ENCODE results near the gene ADAR. TPM values are rescaled to one million over a fixed set of nuclear protein-coding genes. Genes with fewer than 3 reads are reported as not detected.

ADAR gene
- total and polyA plus RNA-seq, 7 donors: 21.0 to 103 (median 67.8) TPM

DNA sequence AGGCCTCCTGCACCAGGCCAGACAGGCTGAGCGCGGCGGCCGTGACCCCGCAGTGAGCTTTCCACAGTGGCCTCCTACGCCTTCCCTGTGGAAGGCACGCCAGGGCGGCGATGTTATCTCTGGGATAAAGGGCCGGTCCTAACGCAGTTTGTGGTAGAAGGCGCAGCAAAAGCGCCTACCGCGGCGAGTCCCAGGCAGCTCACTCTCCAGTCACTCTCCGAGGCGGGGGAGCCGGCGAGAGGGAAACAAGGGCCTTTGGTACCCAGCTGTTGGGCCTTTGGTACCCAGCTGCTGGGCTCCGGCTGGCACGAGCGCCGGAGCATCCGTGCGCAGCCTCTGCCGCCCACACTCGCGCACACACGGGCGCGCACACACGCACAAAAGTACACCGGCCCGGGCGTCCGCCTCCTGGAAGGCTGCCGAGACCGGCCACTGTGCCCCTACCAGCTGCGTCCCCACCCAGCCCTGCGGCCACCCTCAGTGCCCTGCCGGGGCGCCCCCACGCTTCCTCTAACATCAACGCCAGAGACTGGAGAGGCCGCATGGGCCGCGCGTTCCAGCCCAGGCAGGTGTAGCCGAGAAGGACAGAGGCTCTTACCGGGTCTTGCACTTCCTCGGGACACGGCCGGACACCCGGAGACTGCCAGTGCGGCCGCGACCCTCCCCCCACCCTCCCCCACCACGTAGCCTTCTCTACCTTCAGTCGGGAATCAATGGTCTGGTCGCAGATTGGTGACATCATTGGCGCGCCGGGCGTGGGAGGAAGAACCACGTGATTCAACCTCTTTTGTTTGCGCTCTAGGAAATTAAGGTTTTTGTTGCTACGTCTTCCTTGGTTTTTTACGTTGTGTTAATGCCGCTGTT is 19.5 kb upstream of the ADAR start:
- H3K4me1 ChIP-seq: peaks cover 0 to 22% (median 12%) of the 10 kb centered on the region in 4 donors
- peak; percentile 93 for DNase-seq
- 1% methylated on average over 70 of the region's 70 CpGs for WGBS, 2 donors
- H3K27me3 ChIP-seq: no peaks in the 10 kb centered on the region
- peak overlapping the region; percentile 60 to 96 (median 82) for H3K4me3 ChIP-seq
- peak overlapping the region; percentile 84 to 93 (median 92) for H3K27ac ChIP-seq
- no peaks in the 10 kb centered on the region for H3K9me3 ChIP-seq
- intact Hi-C loops (cut with DNase I): loop anchor here (1.0 to 2.0 kb wide), 2 partner anchors 18 to 69 kb away; partner anchors contain the start of gene UBE2Q1
- no peaks in the 10 kb centered on the region for H3K36me3 ChIP-seq
- TF ChIP-seq EP300 (IDR thresholded peaks at IDR 0.05): no peak
- TF ChIP-seq, protein P1, sequence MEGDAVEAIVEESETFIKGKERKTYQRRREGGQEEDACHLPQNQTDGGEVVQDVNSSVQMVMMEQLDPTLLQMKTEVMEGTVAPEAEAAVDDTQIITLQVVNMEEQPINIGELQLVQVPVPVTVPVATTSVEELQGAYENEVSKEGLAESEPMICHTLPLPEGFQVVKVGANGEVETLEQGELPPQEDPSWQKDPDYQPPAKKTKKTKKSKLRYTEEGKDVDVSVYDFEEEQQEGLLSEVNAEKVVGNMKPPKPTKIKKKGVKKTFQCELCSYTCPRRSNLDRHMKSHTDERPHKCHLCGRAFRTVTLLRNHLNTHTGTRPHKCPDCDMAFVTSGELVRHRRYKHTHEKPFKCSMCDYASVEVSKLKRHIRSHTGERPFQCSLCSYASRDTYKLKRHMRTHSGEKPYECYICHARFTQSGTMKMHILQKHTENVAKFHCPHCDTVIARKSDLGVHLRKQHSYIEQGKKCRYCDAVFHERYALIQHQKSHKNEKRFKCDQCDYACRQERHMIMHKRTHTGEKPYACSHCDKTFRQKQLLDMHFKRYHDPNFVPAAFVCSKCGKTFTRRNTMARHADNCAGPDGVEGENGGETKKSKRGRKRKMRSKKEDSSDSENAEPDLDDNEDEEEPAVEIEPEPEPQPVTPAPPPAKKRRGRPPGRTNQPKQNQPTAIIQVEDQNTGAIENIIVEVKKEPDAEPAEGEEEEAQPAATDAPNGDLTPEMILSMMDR (IDR thresholded peaks at IDR 0.05): no peak
- peak; percentile 23 to 70 (median 61) for TF ChIP-seq POLR2AphosphoS5 (IDR thresholded peaks at IDR 0.05)
- no peak for TF ChIP-seq POLR2A (IDR thresholded peaks at IDR 0.05)

DNA sequence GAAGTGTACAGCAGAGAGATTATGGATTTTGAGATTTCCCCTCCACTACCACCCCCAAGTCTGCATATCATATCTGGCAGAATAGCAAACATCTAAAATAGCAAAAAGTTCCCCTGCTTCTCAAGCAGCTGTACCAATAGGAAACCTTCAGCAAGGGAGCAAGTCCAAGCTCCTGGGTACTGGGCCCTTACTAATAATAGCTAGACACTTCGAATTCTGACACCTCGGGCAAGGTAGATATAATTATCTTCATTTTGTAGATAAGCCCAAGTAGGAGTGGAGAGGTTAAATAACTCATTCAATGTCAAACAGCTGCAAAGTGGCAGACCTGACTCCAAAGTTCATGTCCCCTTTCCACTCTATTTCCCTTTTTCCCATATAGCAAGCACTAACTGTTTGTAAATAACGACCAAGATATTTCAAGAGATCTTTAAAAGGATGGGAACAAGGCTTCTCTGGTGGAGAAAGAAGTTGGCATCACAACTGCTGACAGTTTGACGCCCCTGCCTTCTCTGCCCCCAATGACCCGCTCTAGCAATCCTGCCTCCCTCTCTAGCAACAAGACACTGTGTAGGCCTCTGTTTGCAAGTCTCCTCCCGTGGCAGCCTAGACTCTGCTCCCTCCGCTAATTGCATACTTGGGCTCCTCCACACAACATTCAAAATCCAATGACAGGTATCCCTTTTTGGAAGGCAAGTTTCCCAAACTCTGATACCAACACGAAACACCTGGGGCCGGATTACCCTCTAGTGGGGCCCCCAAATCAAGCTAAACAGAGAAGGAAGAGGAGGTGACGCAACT is 18.7 kb upstream of the ADAR start:
- no peak for TF ChIP-seq POLR2AphosphoS5 (IDR thresholded peaks at IDR 0.05)
- TF ChIP-seq, protein P1 (IDR thresholded peaks at IDR 0.05): no peak
- no peak for TF ChIP-seq POLR2A (IDR thresholded peaks at IDR 0.05)
- no peak for TF ChIP-seq EP300 (IDR thresholded peaks at IDR 0.05)
- 21 to 23% methylated on average over 10 of the region's 10 CpGs for WGBS, 2 donors
- Histone ChIP-seq H3K36me3 (no peaks in the 10 kb centered on the region), H3K9me3 (no peaks in the 10 kb centered on the region), H3K27me3 (no peaks in the 10 kb centered on the region), H3K4me1 (peaks cover 0 to 22% (median 12%) of the 10 kb centered on the region in 4 donors), H3K4me3 (peak overlapping the region; percentile 60 to 96 (median 82)), H3K27ac (peak overlapping the region; percentile 84 to 93 (median 92))
- intact Hi-C loops (cut with DNase I): loop anchor here (1.0 to 2.0 kb wide), 2 partner anchors 17 to 68 kb away; partner anchors contain the start of gene UBE2Q1
- no peak for DNase-seq

GRCh38 chr1:154624746-154625643 is 17.0 kb upstream of the ADAR start:
- H3K36me3 ChIP-seq: no peaks in the 10 kb centered on the region
- no peak overlapping the region for H3K4me3 ChIP-seq
- intact Hi-C loops (cut with DNase I): no loop called here
- DNase-seq: no peak
- WGBS, 2 donors: 93 to 95% methylated on average over 8 of the region's 8 CpGs
- H3K9me3 ChIP-seq: no peaks in the 10 kb centered on the region
- TF ChIP-seq POLR2A (IDR thresholded peaks at IDR 0.05): no peak
- no peak for TF ChIP-seq EP300 (IDR thresholded peaks at IDR 0.05)
- no peak for TF ChIP-seq POLR2AphosphoS5 (IDR thresholded peaks at IDR 0.05)
- TF ChIP-seq, protein P1 (IDR thresholded peaks at IDR 0.05): no peak
- H3K27me3 ChIP-seq: no peaks in the 10 kb centered on the region
- no peak overlapping the region for H3K27ac ChIP-seq
- H3K4me1 ChIP-seq: peaks cover 0 to 22% (median 12%) of the 10 kb centered on the region in 4 donors

DNA sequence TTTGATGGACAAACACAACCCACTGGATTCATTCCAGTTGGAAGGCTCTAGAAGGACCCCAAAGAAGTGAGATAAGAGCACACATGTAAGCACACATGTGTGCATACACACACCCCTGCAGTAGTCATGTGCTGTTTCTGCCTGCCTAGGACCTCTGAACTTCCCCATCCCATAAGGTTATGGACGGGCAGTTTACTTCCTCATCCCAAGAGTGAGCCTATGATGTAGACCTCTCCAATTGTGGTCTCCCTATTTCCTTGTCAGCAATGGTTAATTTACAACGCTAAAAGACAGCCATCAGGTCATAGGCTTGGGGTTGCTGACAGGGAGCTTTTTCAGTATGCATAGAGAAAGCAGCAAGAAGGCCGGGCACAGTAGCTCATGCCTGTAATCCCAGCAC is 15.4 kb upstream of the ADAR start:
- H3K4me1 ChIP-seq: peaks cover 0 to 22% (median 12%) of the 10 kb centered on the region in 4 donors
- WGBS, 2 donors: 73 to 74% methylated on average over 3 of the region's 3 CpGs
- no peaks in the 10 kb centered on the region for H3K27me3 ChIP-seq
- TF ChIP-seq EP300 (IDR thresholded peaks at IDR 0.05) (no peak), POLR2A (IDR thresholded peaks at IDR 0.05) (no peak), POLR2AphosphoS5 (IDR thresholded peaks at IDR 0.05) (no peak)
- TF ChIP-seq, protein P1 (IDR thresholded peaks at IDR 0.05): no peak
- H3K36me3 ChIP-seq: no peaks in the 10 kb centered on the region
- intact Hi-C loops (cut with DNase I): no loop called here
- no peak overlapping the region for H3K4me3 ChIP-seq
- H3K27ac ChIP-seq: no peak overlapping the region
- no peak for DNase-seq
- no peaks in the 10 kb centered on the region for H3K9me3 ChIP-seq
